Measurements from ENCODE around the gene DAAM1.
A peak's percentile ranks its signal among the peaks of the same experiment; 100 is the strongest.

Gene DAAM1

GRCh38 chr14:59391388-59391787 lies 202.9 kb downstream of the DAAM1 start:
- Mint-ChIP-seq H3K4me3 (no peak overlapping the region), H3K27me3 (ENCODE audit: low read depth) (peaks cover 11% of the 10 kb centered on the region), H3K9me3 (no peaks in the 10 kb centered on the region), H3K4me1 (ENCODE audit: low read depth) (no peaks in the 10 kb centered on the region), H3K36me3 (ENCODE audit: low read depth) (no peaks in the 10 kb centered on the region), H3K27ac (no peak overlapping the region)

GRCh38 chr14:59394268-59394667 lies 205.8 kb downstream of the DAAM1 start:
- Mint-ChIP-seq H3K36me3 (ENCODE audit: low read depth) (no peaks in the 10 kb centered on the region), H3K27ac (no peak overlapping the region), H3K9me3 (no peaks in the 10 kb centered on the region), H3K4me3 (no peak overlapping the region), H3K27me3 (ENCODE audit: low read depth) (peaks cover 11% of the 10 kb centered on the region), H3K4me1 (ENCODE audit: low read depth) (peaks cover 10% of the 10 kb centered on the region)

- Mint-ChIP-seq H3K36me3 (ENCODE audit: low read depth) (no peaks in the 10 kb centered on the region), H3K9me3 (no peaks in the 10 kb centered on the region), H3K4me3 (no peak overlapping the region), H3K27me3 (ENCODE audit: low read depth) (peaks cover 11% of the 10 kb centered on the region), H3K4me1 (ENCODE audit: low read depth) (peaks cover 11% of the 10 kb centered on the region), H3K27ac (no peak overlapping the region)
These were observed 207.2 kb downstream of the DAAM1 start for GRCh38 chr14:59395672-59396071.

- Mint-ChIP-seq H3K9me3 (no peaks in the 10 kb centered on the region), H3K27me3 (ENCODE audit: low read depth) (peaks cover 15% of the 10 kb centered on the region), H3K4me1 (ENCODE audit: low read depth) (peaks cover 11% of the 10 kb centered on the region), H3K36me3 (ENCODE audit: low read depth) (no peaks in the 10 kb centered on the region), H3K27ac (peak overlapping the region; percentile 45), H3K4me3 (peak overlapping the region; percentile 29)
These were observed 210.4 kb downstream of the DAAM1 start for GRCh38 chr14:59398841-59399240.

- H3K27ac Mint-ChIP-seq: no peak overlapping the region
- no peak overlapping the region for H3K4me3 Mint-ChIP-seq
These were observed 218.2 kb downstream of the DAAM1 start for GRCh38 chr14:59406454-59407245.

GRCh38 chr14:59407246-59408010 lies 219.0 kb downstream of the DAAM1 start:
- Mint-ChIP-seq H3K4me1 (ENCODE audit: low read depth) (no peaks in the 10 kb centered on the region), H3K27me3 (ENCODE audit: low read depth) (peaks cover 18% of the 10 kb centered on the region), H3K9me3 (no peaks in the 10 kb centered on the region), H3K36me3 (ENCODE audit: low read depth) (peaks cover 2% of the 10 kb centered on the region), H3K27ac (no peak overlapping the region), H3K4me3 (no peak overlapping the region)

More at GRCh38 chr14:59406454-59407245, 218.2 kb downstream of the DAAM1 start:
- no peaks in the 10 kb centered on the region for H3K9me3 Mint-ChIP-seq
- no peaks in the 10 kb centered on the region for H3K36me3 Mint-ChIP-seq (ENCODE audit: low read depth)
- H3K27me3 Mint-ChIP-seq (ENCODE audit: low read depth): peaks cover 22% of the 10 kb centered on the region
- H3K4me1 Mint-ChIP-seq (ENCODE audit: low read depth): no peaks in the 10 kb centered on the region

- Mint-ChIP-seq H3K4me3 (no peak overlapping the region), H3K36me3 (ENCODE audit: low read depth) (peaks cover 2% of the 10 kb centered on the region), H3K9me3 (no peaks in the 10 kb centered on the region), H3K27me3 (ENCODE audit: low read depth) (peaks cover under 1% of the 10 kb centered on the region), H3K4me1 (ENCODE audit: low read depth) (no peaks in the 10 kb centered on the region), H3K27ac (no peak overlapping the region)
These were observed 227.6 kb downstream of the DAAM1 start for GRCh38 chr14:59415836-59416602.

- no peaks in the 10 kb centered on the region for H3K9me3 Mint-ChIP-seq
- no peak overlapping the region for H3K27ac Mint-ChIP-seq
These were observed 228.8 kb downstream of the DAAM1 start for GRCh38 chr14:59417311-59417710.

GRCh38 chr14:59419303-59419702 lies 230.8 kb downstream of the DAAM1 start:
- H3K4me3 Mint-ChIP-seq: no peak overlapping the region
- no peaks in the 10 kb centered on the region for H3K36me3 Mint-ChIP-seq (ENCODE audit: low read depth)
- H3K4me1 Mint-ChIP-seq (ENCODE audit: low read depth): no peaks in the 10 kb centered on the region
- H3K27ac Mint-ChIP-seq: no peak overlapping the region
- H3K27me3 Mint-ChIP-seq (ENCODE audit: low read depth): no peaks in the 10 kb centered on the region
- no peaks in the 10 kb centered on the region for H3K9me3 Mint-ChIP-seq

More at GRCh38 chr14:59417311-59417710, 228.8 kb downstream of the DAAM1 start:
- Mint-ChIP-seq H3K4me3 (no peak overlapping the region), H3K27me3 (ENCODE audit: low read depth) (no peaks in the 10 kb centered on the region), H3K4me1 (ENCODE audit: low read depth) (no peaks in the 10 kb centered on the region), H3K36me3 (ENCODE audit: low read depth) (peaks cover under 1% of the 10 kb centered on the region)

Measured in T-helper 1 cell treated with Interleukin-12 subunit alpha and Interleukin-12 subunit beta and Interleukin-4 antibody, amounts not matched to agents 30 μg/mL and 1 μg/mL, for 36 hours (primary cell).